Activated CD4-positive, alpha-beta memory T cell treated with anti-CD3 and anti-CD28 coated beads, Interleukin-2, amount 10 ng/mL, durations not matched to agents 7 days and 5 days (primary cell): Measurements from ENCODE around the gene LMO7. TPM values are rescaled to one million over a fixed set of nuclear protein-coding genes. Genes with fewer than 3 reads are reported as not detected.

Experiments
- CTCF ChIA-PET: fragments of 350-600 bp; sonication (Branson Sonifier 250); formaldehyde crosslinking; loops from one replicate; lab custom pipeline; 2021; ENCODE audit warnings: antibody characterized with exemption, inconsistent platforms; lab: Charles Lee
- POLR2A ChIA-PET: fragments of 350-600 bp; sonication (Branson Sonifier 250); formaldehyde crosslinking; loops from one replicate; lab custom pipeline; 2021; ENCODE audit warnings: antibody characterized with exemption; lab: Charles Lee
- DNase-seq: peaks from one replicate; pipeline ENCODE4 v3.0.0-alpha.2; 2020
- H3K27ac Mint-ChIP-seq: one replicate; pipeline ENCODE4 v1.8.0; 2021; ENCODE audit warnings: mild to moderate bottlenecking, mixed read lengths
- H3K27me3 Mint-ChIP-seq: one replicate; pipeline ENCODE4 v1.8.0; 2021; ENCODE audit warnings: mixed read lengths
- H3K36me3 Mint-ChIP-seq: one replicate; pipeline ENCODE4 v1.8.0; 2021; ENCODE audit warnings: low read depth, mixed read lengths
- H3K4me1 Mint-ChIP-seq: one replicate; pipeline ENCODE4 v1.8.0; 2021; ENCODE audit warnings: mixed read lengths
- H3K4me3 Mint-ChIP-seq: one replicate; pipeline ENCODE4 v1.8.0; 2021; ENCODE audit warnings: mild to moderate bottlenecking, mixed read lengths
- H3K9me3 Mint-ChIP-seq: one replicate; pipeline ENCODE4 v1.8.0; 2021; ENCODE audit warnings: mixed read lengths
- total RNA-seq, 2 experiments: library from RNA; stranded (reverse); gene quantifications; one replicate each; pipeline ENCODE4 v1.2.3, GENCODE V29; 2021

LMO7 gene
- 10 to 100 TPM; 11.4 to 12.9 TPM for total RNA-seq

DNA sequence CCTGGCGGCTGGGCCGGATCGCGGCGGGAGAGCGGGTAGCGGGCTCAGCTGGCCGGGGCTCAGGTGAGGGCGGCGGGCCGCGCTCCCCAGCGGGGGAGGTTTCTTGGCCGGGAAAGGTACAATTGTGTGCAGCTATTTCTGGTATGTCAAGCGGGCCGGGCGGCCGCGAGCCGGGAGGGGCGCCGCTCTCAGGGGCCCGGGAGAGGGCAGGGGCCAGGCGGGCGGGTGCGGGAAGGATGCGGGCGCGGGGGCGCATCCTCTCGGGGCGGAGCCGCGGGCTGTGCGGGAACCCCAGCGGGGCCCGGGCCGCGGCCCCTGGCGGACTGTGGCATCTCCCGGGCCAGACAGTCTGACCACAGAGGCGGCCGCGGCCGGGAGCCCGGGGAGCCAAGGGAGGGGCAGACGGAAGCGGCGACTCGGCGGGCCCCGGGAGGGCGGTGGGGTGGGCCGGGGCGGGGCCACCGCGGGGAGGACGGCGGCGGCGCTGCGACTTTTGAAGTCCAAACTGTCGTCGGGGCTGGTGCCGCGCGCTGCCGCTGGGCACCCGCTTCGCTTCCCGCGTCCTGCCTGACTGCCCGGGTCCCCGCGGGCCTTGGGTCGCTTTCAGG is at the start of gene LMO7:
Gene LMO7, plus strand, starts transcription at position 503 of the 608 bp plus-strand sequence. CDS start 328 bp downstream, outside the sequence.
- DNase-seq: peak; percentile 54
- Mint-ChIP-seq H3K27ac (no peak within 1 kb of the TSS), H3K27me3 (peaks cover 16% of the 10 kb centered on the region), H3K4me1 (peaks cover 15% of the 10 kb centered on the region), H3K4me3 (peak within 1 kb of the TSS; percentile 70), H3K36me3 (no peaks in the 10 kb centered on the region), H3K9me3 (no peaks in the 10 kb centered on the region)
- ChIA-PET POLR2A (no interaction called here), CTCF (interaction anchor here (1.0 kb wide), 1 partner anchor 49 kb away, joined by 3 read pairs; no protein-coding TSS in a partner anchor)

DNA sequence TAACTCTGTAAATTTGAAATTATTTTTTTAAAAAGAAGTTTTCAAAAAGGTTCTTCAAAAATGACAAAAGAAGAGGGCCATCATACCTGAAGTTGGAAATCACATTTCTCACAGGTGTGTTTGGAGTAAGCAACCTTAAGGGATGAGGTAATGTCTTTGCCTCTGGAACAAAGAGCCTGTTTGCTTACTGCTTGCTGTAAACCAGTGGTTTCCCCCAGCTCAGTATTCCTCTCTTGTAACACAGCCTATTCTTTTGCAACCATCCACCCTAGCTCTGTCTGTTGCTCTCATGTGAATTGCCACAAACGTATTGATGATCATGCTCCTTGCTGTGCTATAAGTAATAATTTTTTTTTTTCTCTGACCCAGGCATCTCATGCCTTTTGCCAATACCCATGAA is 48.5 kb upstream of the LMO7 start:
- H3K27me3 Mint-ChIP-seq: no peaks in the 10 kb centered on the region
- CTCF ChIA-PET: no interaction called here
- peaks cover 12% of the 10 kb centered on the region for H3K9me3 Mint-ChIP-seq
- POLR2A ChIA-PET: no interaction called here
- H3K27ac Mint-ChIP-seq: no peak overlapping the region
- no peak overlapping the region for H3K4me3 Mint-ChIP-seq
- DNase-seq: no peak
- H3K36me3 Mint-ChIP-seq: peaks cover 29% of the 10 kb centered on the region
- no peaks in the 10 kb centered on the region for H3K4me1 Mint-ChIP-seq

DNA sequence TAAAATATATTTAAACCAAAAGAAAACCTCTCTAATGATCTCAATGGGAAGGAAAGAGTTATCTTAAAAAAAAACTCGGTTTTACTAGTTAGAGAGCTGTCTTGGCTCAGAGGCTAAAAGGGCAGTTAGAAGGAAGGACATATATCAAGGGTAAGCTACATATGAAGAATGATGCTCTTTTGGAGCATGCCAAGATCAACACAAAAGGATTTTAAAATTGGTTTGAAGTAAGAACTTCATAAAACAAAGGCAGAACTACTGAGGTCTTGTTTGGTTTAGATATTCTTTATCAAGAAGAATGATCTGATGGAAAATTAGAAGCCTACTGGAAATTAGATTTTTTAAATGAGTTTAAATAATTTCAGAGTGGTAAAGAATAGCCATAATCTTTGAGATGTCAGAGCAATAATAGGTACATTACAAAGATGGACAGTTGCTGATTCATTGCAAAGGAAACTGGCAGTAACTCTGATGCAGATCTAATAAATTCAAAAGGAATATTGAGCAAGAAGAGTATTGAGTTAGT is 39.4 kb upstream of the LMO7 start:
- H3K9me3 Mint-ChIP-seq: no peaks in the 10 kb centered on the region
- no peaks in the 10 kb centered on the region for H3K4me1 Mint-ChIP-seq
- ChIA-PET CTCF (no interaction called here), POLR2A (no interaction called here)
- peaks cover 20% of the 10 kb centered on the region for H3K36me3 Mint-ChIP-seq
- DNase-seq: no peak
- no peaks in the 10 kb centered on the region for H3K27me3 Mint-ChIP-seq
- no peak overlapping the region for H3K4me3 Mint-ChIP-seq
- H3K27ac Mint-ChIP-seq: no peak overlapping the region

DNA sequence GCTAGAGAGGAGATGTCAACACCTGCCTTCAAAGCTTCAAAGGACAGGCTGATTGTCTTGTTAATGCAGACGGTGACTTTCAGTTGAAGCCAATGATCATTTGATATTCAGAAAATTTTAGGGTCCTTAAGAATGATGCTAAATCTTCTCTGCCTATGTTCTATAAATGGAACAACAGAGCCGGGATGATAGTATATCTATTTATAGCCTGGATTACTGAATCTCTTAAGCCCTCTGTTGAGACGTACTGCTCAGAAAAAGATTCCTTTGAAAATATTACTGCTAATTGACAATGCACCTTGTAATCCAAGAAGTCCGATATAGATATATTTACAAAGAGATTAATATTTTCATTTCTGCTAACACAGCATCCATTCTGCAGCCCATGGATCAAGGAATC is 35.8 kb upstream of the LMO7 start:
- peaks cover 17% of the 10 kb centered on the region for H3K36me3 Mint-ChIP-seq
- DNase-seq: no peak
- POLR2A ChIA-PET: no interaction called here
- no peak overlapping the region for H3K4me3 Mint-ChIP-seq
- no peaks in the 10 kb centered on the region for H3K9me3 Mint-ChIP-seq
- no peaks in the 10 kb centered on the region for H3K27me3 Mint-ChIP-seq
- CTCF ChIA-PET: no interaction called here
- H3K4me1 Mint-ChIP-seq: no peaks in the 10 kb centered on the region
- no peak overlapping the region for H3K27ac Mint-ChIP-seq

DNA sequence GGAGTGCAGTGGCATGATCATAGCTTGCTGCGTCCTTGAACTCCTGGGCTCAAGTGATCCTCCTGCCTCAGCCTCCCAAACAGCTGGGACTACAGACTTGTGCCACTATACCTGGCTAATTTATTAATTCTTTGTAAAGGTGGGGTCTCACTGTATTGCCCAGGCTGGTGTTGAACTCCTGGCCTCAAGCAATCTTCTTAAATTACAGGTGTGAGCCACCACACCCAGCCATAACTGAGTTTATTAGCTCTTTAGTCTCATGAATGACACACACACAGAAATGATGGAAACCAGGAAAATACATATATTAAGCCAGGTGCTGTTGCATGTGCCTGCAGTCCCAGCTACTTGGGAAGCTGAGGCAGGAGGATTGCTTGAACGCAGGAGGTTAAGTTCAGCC is 33.1 kb upstream of the LMO7 start:
- DNase-seq: no peak
- H3K36me3 Mint-ChIP-seq: peaks cover 10% of the 10 kb centered on the region
- H3K9me3 Mint-ChIP-seq: no peaks in the 10 kb centered on the region
- H3K27me3 Mint-ChIP-seq: no peaks in the 10 kb centered on the region
- no peak overlapping the region for H3K4me3 Mint-ChIP-seq
- no peaks in the 10 kb centered on the region for H3K4me1 Mint-ChIP-seq
- POLR2A ChIA-PET: no interaction called here
- CTCF ChIA-PET: no interaction called here
- H3K27ac Mint-ChIP-seq: no peak overlapping the region

DNA sequence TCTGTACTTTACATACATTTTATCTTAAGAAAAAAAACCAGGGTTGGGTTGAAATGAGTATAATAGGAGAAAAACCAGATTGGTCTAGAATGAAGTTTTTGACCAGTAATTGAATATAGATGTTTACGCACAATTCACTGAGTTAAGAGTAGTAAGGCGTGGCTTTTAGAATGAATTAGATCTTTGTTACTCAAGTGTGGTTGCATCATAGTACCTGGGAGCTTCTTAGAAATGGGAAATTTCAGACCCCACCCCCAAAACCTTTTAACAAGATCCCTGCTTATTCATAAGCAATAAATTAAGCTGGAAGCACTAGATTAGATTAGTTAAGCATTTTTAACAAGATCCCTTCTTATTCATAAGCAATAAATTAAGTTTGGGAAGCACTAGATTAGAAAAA is 28.7 kb upstream of the LMO7 start:
- Mint-ChIP-seq H3K4me1 (no peaks in the 10 kb centered on the region), H3K27ac (no peak overlapping the region), H3K9me3 (no peaks in the 10 kb centered on the region), H3K36me3 (peaks cover 5% of the 10 kb centered on the region), H3K27me3 (no peaks in the 10 kb centered on the region), H3K4me3 (no peak overlapping the region)
- ChIA-PET POLR2A (no interaction called here), CTCF (no interaction called here)
- DNase-seq: no peak

DNA sequence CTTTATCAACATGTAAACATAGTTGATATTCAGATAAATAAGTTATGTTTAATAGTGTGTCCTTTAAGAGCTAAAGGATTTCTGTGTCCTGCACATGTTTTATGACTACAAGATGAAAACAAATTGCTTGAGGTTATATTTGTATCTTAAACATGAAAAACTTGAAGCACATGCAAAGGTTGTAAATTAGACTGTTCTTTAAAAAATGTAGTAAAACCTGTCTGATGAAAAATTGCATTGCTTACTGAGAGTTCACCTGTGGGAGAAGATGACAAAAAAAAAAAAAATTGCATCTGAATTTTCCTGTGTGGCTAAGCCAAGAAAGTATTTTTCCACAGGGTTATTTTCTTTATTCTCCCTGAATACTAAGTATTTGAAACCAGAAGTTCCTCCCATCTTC is 25.7 kb upstream of the LMO7 start:
- Mint-ChIP-seq H3K27me3 (no peaks in the 10 kb centered on the region), H3K27ac (no peak overlapping the region), H3K4me1 (no peaks in the 10 kb centered on the region), H3K4me3 (no peak overlapping the region), H3K9me3 (no peaks in the 10 kb centered on the region), H3K36me3 (peaks cover 9% of the 10 kb centered on the region)
- no peak for DNase-seq
- ChIA-PET CTCF (no interaction called here), POLR2A (no interaction called here)

DNA sequence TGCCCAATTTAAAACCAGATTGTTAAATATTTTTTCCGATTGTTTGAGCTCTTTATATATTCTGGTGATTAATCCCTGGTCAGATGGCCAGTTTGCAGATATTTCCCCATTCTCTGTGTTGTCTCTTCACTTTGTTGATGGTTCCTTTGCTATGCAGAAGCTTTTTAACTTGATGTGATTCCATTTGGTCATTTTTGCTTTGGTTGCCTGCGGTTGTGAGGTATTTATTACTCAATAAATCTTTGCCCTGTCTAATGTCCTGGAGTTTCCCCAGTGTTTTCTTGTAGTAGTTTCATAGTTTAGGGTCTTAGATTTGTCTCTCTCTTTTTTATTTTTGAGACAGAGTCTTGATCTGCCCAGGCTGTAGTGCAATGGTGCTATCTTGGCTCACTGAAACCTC is 23.8 kb upstream of the LMO7 start:
- Mint-ChIP-seq H3K27me3 (no peaks in the 10 kb centered on the region), H3K36me3 (peaks cover 7% of the 10 kb centered on the region), H3K9me3 (no peaks in the 10 kb centered on the region), H3K4me1 (no peaks in the 10 kb centered on the region), H3K4me3 (no peak overlapping the region), H3K27ac (no peak overlapping the region)
- ChIA-PET CTCF (no interaction called here), POLR2A (no interaction called here)
- DNase-seq: no peak

DNA sequence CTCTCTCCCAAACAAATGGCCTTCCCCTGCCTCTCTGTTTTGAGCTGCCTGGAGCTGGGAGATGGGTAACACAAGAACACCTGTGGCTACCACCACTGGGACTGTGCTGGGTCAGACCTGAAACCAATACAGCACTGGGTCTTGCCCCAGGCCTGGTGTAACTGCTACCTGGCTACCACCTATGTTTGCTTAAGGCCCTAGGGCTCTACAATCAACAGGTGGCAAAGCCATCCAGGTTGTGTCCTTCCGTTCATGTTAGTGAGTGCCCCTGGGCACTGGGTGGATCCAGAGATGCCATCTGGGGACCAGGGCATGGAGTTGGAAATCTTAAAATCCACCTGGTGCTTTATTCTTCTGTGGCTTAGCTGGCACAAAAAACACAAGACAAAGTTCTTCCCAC is 18.9 kb upstream of the LMO7 start:
- DNase-seq: no peak
- POLR2A ChIA-PET: no interaction called here
- no peaks in the 10 kb centered on the region for H3K27me3 Mint-ChIP-seq

DNA sequence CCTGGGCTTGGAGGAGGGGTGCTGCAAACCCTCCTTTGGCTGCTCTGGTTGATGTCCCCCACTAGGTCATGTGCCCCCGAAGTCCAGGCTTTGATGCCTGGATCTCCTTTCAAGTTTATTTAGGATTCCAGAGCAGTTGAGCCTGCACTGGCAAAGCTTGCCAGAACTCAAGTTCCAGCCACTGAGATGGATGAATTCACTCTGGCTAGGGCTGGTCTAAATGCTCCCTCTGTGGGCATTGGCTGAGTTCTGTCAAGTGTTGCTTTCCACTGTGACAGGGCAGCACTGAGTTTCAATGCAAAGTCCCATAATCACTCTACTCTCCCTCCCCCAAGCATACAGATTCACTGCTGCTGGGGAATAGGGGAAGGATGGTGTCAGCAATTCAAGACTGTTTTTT is 17.8 kb upstream of the LMO7 start:
- ChIA-PET CTCF (no interaction called here), POLR2A (no interaction called here)
- no peak for DNase-seq
- no peaks in the 10 kb centered on the region for H3K9me3 Mint-ChIP-seq
- no peaks in the 10 kb centered on the region for H3K4me1 Mint-ChIP-seq
- no peak overlapping the region for H3K4me3 Mint-ChIP-seq
- peaks cover 3% of the 10 kb centered on the region for H3K36me3 Mint-ChIP-seq
- no peak overlapping the region for H3K27ac Mint-ChIP-seq
- H3K27me3 Mint-ChIP-seq: no peaks in the 10 kb centered on the region

More for the DNA sequence above, 18.9 kb upstream of the LMO7 start:
- H3K27ac Mint-ChIP-seq: no peak overlapping the region
- CTCF ChIA-PET: no interaction called here
- no peaks in the 10 kb centered on the region for H3K4me1 Mint-ChIP-seq
- no peak overlapping the region for H3K4me3 Mint-ChIP-seq
- H3K36me3 Mint-ChIP-seq: peaks cover 7% of the 10 kb centered on the region
- H3K9me3 Mint-ChIP-seq: no peaks in the 10 kb centered on the region

DNA sequence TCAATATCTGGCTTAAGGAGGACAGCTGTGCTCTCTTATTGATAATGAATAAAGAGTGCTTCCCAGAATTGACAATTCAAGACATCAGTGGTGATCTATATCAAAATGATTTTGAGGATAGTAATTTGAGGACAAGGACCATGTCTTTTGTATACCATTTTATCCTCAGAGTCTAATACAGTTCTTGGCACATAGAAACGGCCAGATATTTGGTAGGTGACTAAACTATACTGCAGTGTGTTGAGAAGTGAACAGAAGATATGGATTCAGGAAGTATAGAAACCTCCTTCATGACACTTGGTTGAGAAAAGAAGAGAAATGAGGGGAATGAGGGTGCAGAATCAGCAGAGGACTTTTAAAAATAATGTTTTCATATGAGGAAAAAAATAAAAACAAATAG is 16.1 kb upstream of the LMO7 start:
- Mint-ChIP-seq H3K27ac (no peak overlapping the region), H3K9me3 (no peaks in the 10 kb centered on the region), H3K4me3 (no peak overlapping the region), H3K4me1 (no peaks in the 10 kb centered on the region), H3K36me3 (peaks cover 7% of the 10 kb centered on the region), H3K27me3 (no peaks in the 10 kb centered on the region)
- ChIA-PET CTCF (no interaction called here), POLR2A (interaction anchor here (1.1 kb wide), 1 partner anchor 14 kb away, joined by 3 read pairs; no protein-coding TSS in a partner anchor)
- no peak for DNase-seq

DNA sequence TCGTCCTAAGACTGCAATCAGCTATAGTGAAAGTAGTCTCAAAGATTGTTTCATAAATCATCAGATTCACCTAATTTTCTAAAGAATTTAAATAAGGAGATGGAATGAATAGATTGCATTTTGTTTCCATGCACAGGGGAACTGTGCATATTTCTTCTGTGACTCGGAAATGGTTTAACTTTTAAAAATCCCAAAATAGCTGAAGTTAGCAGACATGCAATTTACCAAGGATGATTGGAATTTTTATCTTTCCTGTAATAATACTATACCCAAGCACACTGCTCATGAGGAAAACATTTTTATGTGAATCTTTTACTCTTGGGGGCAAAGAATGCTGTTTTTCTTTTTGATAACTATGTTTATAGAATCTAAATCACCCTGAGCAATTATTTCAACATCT is 15.0 kb upstream of the LMO7 start:
- no peak overlapping the region for H3K4me3 Mint-ChIP-seq
- no peak overlapping the region for H3K27ac Mint-ChIP-seq
- no peaks in the 10 kb centered on the region for H3K4me1 Mint-ChIP-seq
- no peaks in the 10 kb centered on the region for H3K9me3 Mint-ChIP-seq
- peaks cover 7% of the 10 kb centered on the region for H3K36me3 Mint-ChIP-seq
- no peaks in the 10 kb centered on the region for H3K27me3 Mint-ChIP-seq
- ChIA-PET CTCF (no interaction called here), POLR2A (interaction anchor here (1.1 kb wide), 1 partner anchor 12 kb away, joined by 3 read pairs; no protein-coding TSS in a partner anchor)
- no peak for DNase-seq

DNA sequence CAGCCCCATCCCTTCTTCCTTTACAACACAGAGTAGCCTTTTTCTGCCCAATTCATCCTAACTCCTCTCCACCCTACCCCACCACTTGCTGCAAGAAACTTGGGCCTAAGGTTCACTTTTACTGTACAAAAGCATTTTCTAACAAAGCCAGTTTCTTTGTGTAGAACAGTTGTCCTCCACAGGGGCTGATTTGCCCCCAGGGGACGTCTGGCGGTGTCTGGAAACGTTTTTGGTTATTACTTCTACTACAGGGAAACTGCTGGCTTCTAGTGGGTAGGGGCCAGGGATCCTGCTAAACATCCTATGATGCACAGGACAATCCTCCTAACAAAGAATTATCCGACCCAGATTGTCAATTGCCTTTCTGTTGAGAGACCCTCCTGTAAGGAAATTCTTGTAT is 7.3 kb upstream of the LMO7 start:
- Mint-ChIP-seq H3K4me1 (peaks cover 4% of the 10 kb centered on the region), H3K9me3 (no peaks in the 10 kb centered on the region), H3K27ac (no peak overlapping the region), H3K27me3 (no peaks in the 10 kb centered on the region), H3K36me3 (peaks cover 2% of the 10 kb centered on the region), H3K4me3 (no peak overlapping the region)
- CTCF ChIA-PET: interaction anchor here (0.6 kb wide), 1 partner anchor 149 kb away, joined by 4 read pairs; no protein-coding TSS in a partner anchor
- no peak for DNase-seq
- POLR2A ChIA-PET: no interaction called here

DNA sequence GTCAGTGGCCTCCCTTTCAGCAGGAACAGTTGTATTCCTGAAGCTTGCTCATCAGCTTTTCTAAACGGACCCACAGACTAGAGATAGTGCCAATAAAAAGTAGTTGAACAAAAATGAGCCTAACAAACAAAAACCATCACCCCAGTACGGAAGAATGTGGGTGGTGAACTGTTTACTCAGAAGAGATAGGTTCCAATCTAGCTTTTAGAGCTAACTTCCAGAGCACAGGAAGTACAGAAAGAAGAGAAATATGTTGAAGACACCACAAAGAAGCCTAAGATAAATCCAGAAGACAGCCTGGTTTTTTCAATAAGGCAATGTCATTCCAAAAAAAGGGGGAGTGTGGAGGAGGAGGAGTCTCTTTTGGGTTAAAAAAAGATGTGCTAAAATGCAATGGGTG is 2.8 kb upstream of the LMO7 start:
- H3K4me3 Mint-ChIP-seq: no peak overlapping the region
- no peak for DNase-seq
- no peak overlapping the region for H3K27ac Mint-ChIP-seq
- H3K36me3 Mint-ChIP-seq: no peaks in the 10 kb centered on the region
- POLR2A ChIA-PET: interaction anchor here (1.0 kb wide), 1 partner anchor 13 kb away, joined by 3 read pairs; no protein-coding TSS in a partner anchor
- CTCF ChIA-PET: interaction anchor here (1.4 kb wide), 1 partner anchor 62 kb away, joined by 3 read pairs; no protein-coding TSS in a partner anchor
- no peaks in the 10 kb centered on the region for H3K9me3 Mint-ChIP-seq
- peaks cover 15% of the 10 kb centered on the region for H3K4me1 Mint-ChIP-seq
- H3K27me3 Mint-ChIP-seq: peaks cover 12% of the 10 kb centered on the region
